ENCODE results near the gene GIPC1. TPM values are rescaled to one million over a fixed set of nuclear protein-coding genes. Genes with fewer than 3 reads are reported as not detected.

The GIPC1 gene
- total RNA-seq, 1 donor from 2014 or later, result 107 TPM

DNA sequence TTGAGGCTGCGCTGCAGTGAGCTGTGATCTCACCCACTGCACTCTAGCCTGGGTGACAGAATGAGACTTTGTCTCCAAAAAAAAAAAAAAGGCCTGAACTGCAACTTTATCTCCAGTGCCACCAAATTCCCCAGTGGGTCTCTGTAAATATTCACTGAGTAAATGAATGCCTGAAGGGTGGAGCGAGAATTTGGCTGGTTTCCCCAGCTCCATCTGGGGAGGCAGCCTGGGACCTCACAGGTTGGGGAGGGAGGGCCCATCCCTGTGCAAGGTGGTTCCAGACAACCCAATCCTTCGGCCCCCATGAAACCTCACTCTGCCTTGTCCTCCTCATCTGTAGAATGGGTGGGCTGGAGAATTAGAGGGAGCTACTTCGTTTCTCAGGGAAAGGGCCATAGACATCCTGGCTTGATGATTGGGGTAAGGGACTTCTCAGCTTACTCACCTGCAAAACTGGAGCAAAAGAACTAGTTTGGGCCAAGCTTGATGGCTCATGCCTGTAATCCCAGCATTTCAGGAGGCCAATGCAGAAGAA lies 67.0 kb downstream of the GIPC1 start:
- Mint-ChIP-seq H3K36me3 (ENCODE audit: low read depth) (no peaks in the 10 kb centered on the region), H3K4me3 (ENCODE audit: unreplicated experiment) (no peak overlapping the region), H3K27ac (ENCODE audit: unreplicated experiment) (no peak overlapping the region), H3K27me3 (ENCODE audit: low read depth) (no peaks in the 10 kb centered on the region), H3K9me3 (ENCODE audit: low read depth) (no peaks in the 10 kb centered on the region), H3K4me1 (ENCODE audit: low read depth) (peaks cover 6% of the 10 kb centered on the region)
- TF ChIP-seq, protein P1, sequence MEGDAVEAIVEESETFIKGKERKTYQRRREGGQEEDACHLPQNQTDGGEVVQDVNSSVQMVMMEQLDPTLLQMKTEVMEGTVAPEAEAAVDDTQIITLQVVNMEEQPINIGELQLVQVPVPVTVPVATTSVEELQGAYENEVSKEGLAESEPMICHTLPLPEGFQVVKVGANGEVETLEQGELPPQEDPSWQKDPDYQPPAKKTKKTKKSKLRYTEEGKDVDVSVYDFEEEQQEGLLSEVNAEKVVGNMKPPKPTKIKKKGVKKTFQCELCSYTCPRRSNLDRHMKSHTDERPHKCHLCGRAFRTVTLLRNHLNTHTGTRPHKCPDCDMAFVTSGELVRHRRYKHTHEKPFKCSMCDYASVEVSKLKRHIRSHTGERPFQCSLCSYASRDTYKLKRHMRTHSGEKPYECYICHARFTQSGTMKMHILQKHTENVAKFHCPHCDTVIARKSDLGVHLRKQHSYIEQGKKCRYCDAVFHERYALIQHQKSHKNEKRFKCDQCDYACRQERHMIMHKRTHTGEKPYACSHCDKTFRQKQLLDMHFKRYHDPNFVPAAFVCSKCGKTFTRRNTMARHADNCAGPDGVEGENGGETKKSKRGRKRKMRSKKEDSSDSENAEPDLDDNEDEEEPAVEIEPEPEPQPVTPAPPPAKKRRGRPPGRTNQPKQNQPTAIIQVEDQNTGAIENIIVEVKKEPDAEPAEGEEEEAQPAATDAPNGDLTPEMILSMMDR (IDR thresholded peaks at IDR 0.05), result no peak
- DNase-seq (ENCODE audit: low spot score), result no peak

Small RNA genes within 50 kb of the gene (microRNA-seq; reads per million reads assigned to microRNA genes)
- gene MIR639 (ENCODE audit: borderline number of aligned reads), result not detected

Other genes starting within 250 kb of the GIPC1 start
- gene ADGRE5, start 114.7 kb downstream of the GIPC1 start, total RNA-seq, result 1.8 to 12.7 TPM (median 10.7 TPM) in 3 replicates
- gene DDX39A, start 76.8 kb downstream of the GIPC1 start, total RNA-seq, result 51.4 to 58.5 TPM (median 51.8 TPM) in 3 replicates
- 112 to 204 TPM (median 195 TPM) in 3 replicates for gene PKN1, start 62.8 kb downstream of the GIPC1 start, total RNA-seq
- gene PTGER1, start 20.8 kb downstream of the GIPC1 start, total RNA-seq, result 0.29 to 1.6 TPM (median 1.4 TPM) in 3 replicates
- gene DNAJB1, start 22.3 kb upstream of the GIPC1 start, total RNA-seq, result 63.1 to 85.1 TPM (median 77.2 TPM) in 3 replicates
- 69.4 to 98.0 TPM (median 70.7 TPM) in 3 replicates for gene TECR, start 33.5 kb upstream of the GIPC1 start, total RNA-seq
- gene NDUFB7, start 75.9 kb upstream of the GIPC1 start, total RNA-seq, result 126 to 154 TPM (median 128 TPM) in 3 replicates
- gene CLEC17A, start 87.0 kb upstream of the GIPC1 start, total RNA-seq, result not detected in 3 replicates
- not detected in 3 replicates for gene ADGRE3, start 178.7 kb upstream of the GIPC1 start, total RNA-seq
- gene ZNF333, start 193.9 kb upstream of the GIPC1 start, total RNA-seq, result 13.0 to 19.1 TPM (median 14.7 TPM) in 3 replicates

All from chondrocyte (in vitro differentiated cells).